CD4-positive, alpha-beta T cell (primary cell): Measurements from ENCODE around the gene MAD2L1. TPM values are rescaled to one million over a fixed set of nuclear protein-coding genes. Genes with fewer than 3 reads are reported as not detected.

Experiments used
- ATAC-seq: fragments of 200-7000 bp; cut with Tn5 transposase; one replicate; pipeline ENCODE4 v1.10.0; 2022; ENCODE audit warnings: mild to moderate bottlenecking; ENCODE audit not compliant: poor library complexity
- CTCF ChIA-PET: fragments of 350-600 bp; sonication (Branson Sonifier 250); formaldehyde crosslinking; loops from one replicate; lab custom pipeline; 2021; ENCODE audit warnings: antibody characterized with exemption, inconsistent platforms; lab: Charles Lee
- POLR2A ChIA-PET: fragments of 350-600 bp; sonication (Branson Sonifier 250); formaldehyde crosslinking; loops from one replicate; lab custom pipeline; 2021; ENCODE audit warnings: antibody characterized with exemption, inconsistent platforms; lab: Charles Lee
- DNase-seq, 14 experiments: peaks; one replicate each; pipeline ENCODE4 v3.0.0-alpha.2; 2013 to 2020; ENCODE audit warnings: mixed read lengths in 2 of 14
- H3K27ac ChIP-seq, 2 donors: one replicate each; pipeline versions ENCODE4 v1.5.1 to v1.7.0; 2013; ENCODE audit warnings: low read length in 2 of 2, low read depth in 1 of 2, mild to moderate bottlenecking in 1 of 2
- H3K27me3 ChIP-seq, 2 experiments: 1 replicate in 1 of 2; 2 replicates in 1 of 2; pipeline versions ENCODE4 v1.6.1 to v1.7.0; 2013; ENCODE audit warnings: low read length in 2 of 2, control low read depth in 1 of 2, mild to moderate bottlenecking in 1 of 2, moderate library complexity in 1 of 2; ENCODE audit not compliant: insufficient read depth in 2 of 2, control insufficient read depth in 1 of 2
- H3K36me3 ChIP-seq: one replicate; pipeline ENCODE4 v1.6.1; 2013; ENCODE audit warnings: low read length, control low read depth; ENCODE audit not compliant: insufficient read depth
- H3K4me1 ChIP-seq: one replicate; pipeline ENCODE4 v1.6.1; 2013; ENCODE audit warnings: low read length, control low read depth; ENCODE audit not compliant: insufficient read depth
- H3K4me3 ChIP-seq: one replicate; pipeline ENCODE4 v1.5.1; 2013; ENCODE audit warnings: mild to moderate bottlenecking, low read length, moderate library complexity
- H3K9me3 ChIP-seq, 2 experiments: 1 replicate in 1 of 2; 2 replicates in 1 of 2; pipeline versions ENCODE4 v1.6.1 to v1.7.0; 2013; ENCODE audit warnings: low read length in 2 of 2, mild to moderate bottlenecking in 2 of 2, control low read depth in 1 of 2, moderate library complexity in 1 of 2; ENCODE audit not compliant: control insufficient read depth in 1 of 2, insufficient read depth in 1 of 2
- H3K27ac Mint-ChIP-seq: one replicate; pipeline ENCODE4 v1.8.0; 2020; ENCODE audit warnings: mixed read lengths
- H3K27me3 Mint-ChIP-seq: one replicate; pipeline ENCODE4 v1.8.0; 2021; ENCODE audit warnings: mixed read lengths
- H3K36me3 Mint-ChIP-seq: one replicate; pipeline ENCODE4 v1.8.0; 2021; ENCODE audit warnings: low read depth, mixed read lengths
- H3K4me1 Mint-ChIP-seq: one replicate; pipeline ENCODE4 v1.8.0; 2021; ENCODE audit warnings: low read depth, mixed read lengths
- H3K4me3 Mint-ChIP-seq: one replicate; pipeline ENCODE4 v1.8.0; 2020; ENCODE audit warnings: mild to moderate bottlenecking, mixed read lengths
- H3K9me3 Mint-ChIP-seq: one replicate; pipeline ENCODE4 v1.8.0; 2020; ENCODE audit warnings: mixed read lengths
- CTCF ChIP-seq: fragments of 200-600 bp; IDR thresholded peaks from one replicate; pipeline ENCODE4 v1.8.0; 2022; ENCODE audit warnings: antibody characterized with exemption, mild to moderate bottlenecking
- intact Hi-C, 2 experiments: fragments of 100-400 bp; cut with DNase I in 1 of 2; cut with micrococcal nuclease in 1 of 2; formaldehyde crosslinking; loops; one replicate each; pipeline versions ENCODE4 v1.15.1 to v1.9.0; 2023 to 2025; cut with DNase I, micrococcal nuclease
- total RNA-seq, 174 experiments: library from RNA in 2 of 174; stranded (reverse) in 2 of 174; gene quantifications; one replicate each; pipeline ENCODE4 v1.2.3 and lab custom pipeline; 2021 to 2026

MAD2L1 gene
- total RNA-seq, 2 experiments from 2014 or later: 4.6 to 5.6 TPM

- no peaks in the 10 kb centered on the region for H3K36me3 Mint-ChIP-seq
- POLR2A ChIA-PET: no interaction called here
- Histone ChIP-seq H3K4me1 (no peaks in the 10 kb centered on the region), H3K9me3 (no peaks in the 10 kb centered on the region), H3K36me3 (no peaks in the 10 kb centered on the region), H3K27ac (no peak overlapping the region), H3K4me3 (no peak overlapping the region), H3K27me3 (no peaks in the 10 kb centered on the region)
- TF ChIP-seq CTCF: no peak
- H3K9me3 Mint-ChIP-seq: no peaks in the 10 kb centered on the region
- DNase-seq (no peak), ATAC-seq (no peak)
- intact Hi-C loops: no loop called here
- no peak overlapping the region for H3K4me3 Mint-ChIP-seq
- H3K27ac Mint-ChIP-seq: no peak overlapping the region
- no peaks in the 10 kb centered on the region for H3K4me1 Mint-ChIP-seq
- H3K27me3 Mint-ChIP-seq: peaks cover 10% of the 10 kb centered on the region
- CTCF ChIA-PET: no interaction called here
Measured at GRCh38 chr4:120007896-120008436, 58.7 kb downstream of the MAD2L1 start.

GRCh38 chr4:120007191-120007871 lies 59.3 kb downstream of the MAD2L1 start:
- CTCF ChIA-PET: no interaction called here
- Histone ChIP-seq H3K4me3 (no peak overlapping the region), H3K27ac (no peak overlapping the region), H3K36me3 (no peaks in the 10 kb centered on the region), H3K4me1 (no peaks in the 10 kb centered on the region), H3K27me3 (no peaks in the 10 kb centered on the region), H3K9me3 (no peaks in the 10 kb centered on the region)
- Mint-ChIP-seq H3K36me3 (no peaks in the 10 kb centered on the region), H3K9me3 (no peaks in the 10 kb centered on the region), H3K27ac (no peak overlapping the region), H3K4me1 (no peaks in the 10 kb centered on the region), H3K4me3 (no peak overlapping the region), H3K27me3 (peaks cover 15% of the 10 kb centered on the region)
- ATAC-seq (no peak), DNase-seq (no peak)
- no peak for TF ChIP-seq CTCF
- POLR2A ChIA-PET: no interaction called here
- intact Hi-C loops: no loop called here
